NCI-H510A treated with DMSO at 0.1 percent for 48 hours (cell line): ENCODE data around the gene NSFL1C.
A peak's percentile ranks its signal among the peaks of the same experiment; 100 is the strongest.

Source experiments
- DNase-seq: peaks from one replicate; lab custom pipeline; 2025; lab: John Stamatoyannopoulos, UW

NSFL1C gene

DNA sequence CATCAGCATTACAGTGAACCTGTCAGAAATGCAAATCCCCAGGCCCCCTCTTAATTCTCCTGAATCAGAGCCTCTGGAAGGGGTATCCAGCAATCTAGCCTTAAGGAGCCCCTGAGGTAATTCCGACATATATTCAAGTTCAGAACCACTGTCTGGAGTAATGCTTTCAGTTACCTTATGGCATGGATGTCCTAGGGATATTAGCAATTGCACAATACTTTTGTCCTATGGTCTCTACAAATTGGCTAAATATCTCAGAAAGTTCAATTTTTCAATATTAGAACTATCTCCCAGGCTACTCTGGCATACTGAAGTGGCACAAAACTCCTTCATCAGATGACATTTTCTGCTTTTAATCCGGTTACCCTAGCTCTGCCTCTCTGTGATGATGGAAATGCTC is 6.4 kb downstream of the NSFL1C start:
- DNase-seq, result no peak

- DNase-seq, result no peak
Measured at GRCh38 chr20:1457992-1458391, 8.7 kb downstream of the NSFL1C start.

DNA sequence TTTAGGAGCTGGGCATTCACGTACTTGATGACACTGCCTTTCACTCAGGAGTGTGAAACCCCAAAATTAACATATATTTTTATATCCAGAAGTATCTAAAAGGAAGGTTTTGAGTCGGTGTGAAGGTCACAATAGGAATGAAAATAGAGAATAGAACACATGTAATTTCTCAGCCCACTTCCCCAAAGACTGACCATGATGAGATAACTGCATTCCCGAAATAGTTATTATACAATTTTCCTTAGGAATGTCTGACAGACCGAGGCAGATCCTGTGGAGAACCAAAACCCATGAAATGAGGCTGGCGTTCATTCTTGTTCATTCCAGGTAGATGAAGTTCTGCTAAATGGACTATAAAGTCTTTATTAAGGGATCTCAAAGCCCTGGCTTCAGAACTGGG is 10.3 kb downstream of the NSFL1C start:
- DNase-seq, result no peak

DNA sequence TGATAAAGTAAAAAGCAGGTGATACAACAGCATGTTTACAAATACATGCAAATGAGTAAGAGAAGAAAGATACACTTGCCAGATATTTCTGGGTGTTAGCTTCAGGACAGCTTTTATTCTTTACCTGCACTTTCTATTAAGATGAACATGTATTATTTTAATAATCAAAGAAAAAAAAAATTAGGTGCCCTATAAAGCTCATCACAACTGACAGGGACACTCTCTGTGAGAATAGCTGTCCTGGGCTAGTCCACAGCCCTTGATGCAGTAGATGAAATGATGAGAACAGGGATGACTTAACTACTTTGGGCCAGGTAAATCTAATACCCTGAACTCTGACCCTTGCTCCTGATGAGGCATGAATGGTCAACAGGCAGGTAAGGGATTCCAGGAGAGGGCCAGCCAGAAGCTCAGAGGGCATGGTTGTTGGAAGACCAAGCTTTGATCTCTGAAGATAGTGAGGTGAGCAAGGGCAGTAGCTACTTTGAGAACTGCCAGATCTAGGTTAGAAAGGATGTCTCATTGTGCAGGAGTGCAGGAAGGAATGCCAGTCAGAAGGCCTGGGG is 15.6 kb downstream of the NSFL1C start:
- DNase-seq, result no peak

- no peak for DNase-seq
Measured at GRCh38 chr20:1449370-1449769, 17.3 kb downstream of the NSFL1C start.

DNA sequence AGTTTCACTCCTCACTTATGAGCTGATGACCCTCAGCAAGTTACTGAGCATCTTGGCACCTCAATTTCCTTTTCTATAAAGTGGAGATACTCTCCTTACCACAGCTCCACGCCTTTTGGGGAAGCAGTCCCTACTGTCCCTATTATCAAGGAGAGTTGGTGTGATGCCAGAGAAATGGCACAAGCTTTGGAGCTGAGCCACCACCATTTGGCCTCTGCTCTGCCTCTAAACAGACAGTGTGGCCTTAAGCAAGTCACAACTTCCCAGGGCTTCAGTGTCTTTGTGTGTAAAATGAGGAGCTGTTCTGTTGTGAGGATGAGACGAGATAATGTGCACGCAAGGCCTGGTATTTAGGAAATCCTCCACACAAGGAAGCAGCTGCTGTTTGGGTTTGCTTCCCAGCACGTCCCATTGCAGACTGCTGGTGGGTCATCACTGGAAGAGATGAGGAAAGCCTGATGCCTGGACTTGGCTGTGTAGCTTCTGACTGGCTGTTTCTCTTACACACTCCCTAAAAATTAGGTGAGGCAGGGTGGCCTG is 18.5 kb downstream of the NSFL1C start:
- DNase-seq, result no peak

- DNase-seq, result no peak
Measured at GRCh38 chr20:1446536-1446935, 20.1 kb downstream of the NSFL1C start.

GRCh38 chr20:1443085-1443484 is 23.6 kb downstream of the NSFL1C start:
- no peak for DNase-seq

GRCh38 chr20:1442304-1442703 is 24.3 kb downstream of the NSFL1C start:
- DNase-seq, result no peak

GRCh38 chr20:1441133-1441532 is 25.5 kb downstream of the NSFL1C start:
- DNase-seq, result no peak

GRCh38 chr20:1440024-1440423 is 26.6 kb downstream of the NSFL1C start:
- DNase-seq, result peak; percentile 31

- DNase-seq, result no peak
Measured at GRCh38 chr20:1438361-1438760, 28.3 kb downstream of the NSFL1C start.

- DNase-seq, result peak; percentile 90
Measured at GRCh38 chr20:1437235-1437904, 29.3 kb downstream of the NSFL1C start.

GRCh38 chr20:1436263-1436662 is 30.4 kb downstream of the NSFL1C start:
- no peak for DNase-seq

DNA sequence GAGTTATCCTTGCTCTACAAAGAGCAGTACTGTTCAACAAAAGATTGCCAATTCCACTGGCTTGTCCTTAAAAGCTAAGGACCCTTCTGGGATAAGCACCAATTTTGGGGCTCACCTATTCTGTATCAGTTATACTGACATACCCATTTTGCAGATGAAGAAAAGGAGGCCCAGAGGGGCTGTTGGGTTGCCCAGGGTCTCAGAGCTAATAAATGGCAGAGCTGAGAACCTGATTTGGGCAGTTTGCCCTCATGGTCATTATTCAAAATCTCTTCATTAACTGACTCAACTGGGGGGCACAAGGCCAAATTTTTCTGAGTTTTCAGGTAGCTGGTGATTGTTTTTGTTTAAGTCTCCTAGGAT is 31.3 kb downstream of the NSFL1C start:
- DNase-seq, result no peak

GRCh38 chr20:1434571-1435336 is 31.9 kb downstream of the NSFL1C start:
- peak; percentile 65 for DNase-seq

GRCh38 chr20:1431158-1431557 is 35.5 kb downstream of the NSFL1C start:
- DNase-seq, result no peak

- DNase-seq, result no peak
Measured at GRCh38 chr20:1430004-1430451, 36.6 kb downstream of the NSFL1C start.

- no peak for DNase-seq
Measured at GRCh38 chr20:1429143-1429728, 37.4 kb downstream of the NSFL1C start.

DNA sequence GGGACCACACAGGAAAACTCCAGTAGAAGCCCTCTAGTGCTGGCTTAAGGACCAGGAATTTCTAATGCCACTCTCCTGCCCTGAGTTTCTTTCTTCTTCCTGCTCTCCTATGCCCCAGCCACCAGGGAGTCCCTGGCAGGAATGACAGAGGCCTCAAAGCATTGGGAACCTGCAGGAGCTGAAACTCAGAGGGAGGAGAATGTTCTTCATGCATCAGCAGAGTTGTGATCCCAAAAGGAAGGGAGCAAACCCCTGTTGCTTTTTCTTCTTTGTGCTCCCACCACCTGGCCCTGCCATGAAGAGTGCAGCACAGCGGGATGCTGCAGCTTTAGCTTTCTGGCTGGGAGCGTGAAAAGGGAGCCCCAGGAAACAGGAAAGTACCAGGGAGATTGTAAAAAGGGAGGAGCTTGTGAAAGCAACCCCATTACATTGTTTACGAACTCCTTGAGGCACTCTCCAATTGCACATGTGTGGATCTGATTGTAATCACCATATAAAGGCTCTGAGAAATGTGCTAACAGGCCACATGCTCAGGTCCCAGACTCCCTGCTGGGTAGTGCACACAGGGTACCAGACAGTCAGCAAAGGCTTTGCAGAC is 39.1 kb downstream of the NSFL1C start:
- DNase-seq, result peak; percentile 99

- DNase-seq, result no peak
Measured at GRCh38 chr20:1426231-1426849, 40.3 kb downstream of the NSFL1C start.

GRCh38 chr20:1424336-1424735 is 42.3 kb downstream of the NSFL1C start:
- no peak for DNase-seq
